Measurements from ENCODE around the gene GPHN. TPM values are rescaled to one million over a fixed set of nuclear protein-coding genes. Genes with fewer than 3 reads are reported as not detected.

Gene GPHN
- total RNA-seq, 1 donor from 2014 or later = 27.0 TPM

- ATAC-seq (no peak), DNase-seq (no peak)
- Histone ChIP-seq H3K9me3 (peaks cover 7% of the 10 kb centered on the region), H3K27me3 (ENCODE audit: low read depth) (no peaks in the 10 kb centered on the region), H3K27ac (no peak overlapping the region), H3K36me3 (peaks cover 10% of the 10 kb centered on the region), H3K4me3 (no peak overlapping the region), H3K4me1 (no peaks in the 10 kb centered on the region)
- intact Hi-C loops (cut with DNase I) = no loop called here
- no peak for TF ChIP-seq CTCF (IDR thresholded peaks at IDR 0.05)
Measured at GRCh38 chr14:66916421-66916820, 408.5 kb downstream of the GPHN start.

- peaks cover 20% of the 10 kb centered on the region for H3K36me3 ChIP-seq
- no peak for TF ChIP-seq CTCF (IDR thresholded peaks at IDR 0.05)
- ATAC-seq (no peak), DNase-seq (no peak)
- no peak overlapping the region for H3K27ac ChIP-seq
- H3K27me3 ChIP-seq (ENCODE audit: low read depth) = no peaks in the 10 kb centered on the region
- intact Hi-C loops (cut with DNase I) = no loop called here
- no peaks in the 10 kb centered on the region for H3K4me1 ChIP-seq
- H3K4me3 ChIP-seq = no peak overlapping the region
- peaks cover 7% of the 10 kb centered on the region for H3K9me3 ChIP-seq
Measured at GRCh38 chr14:66918527-66918926, 410.6 kb downstream of the GPHN start.

- no peak for TF ChIP-seq CTCF (IDR thresholded peaks at IDR 0.05)
- DNase-seq (no peak), ATAC-seq (no peak)
- Histone ChIP-seq H3K27me3 (ENCODE audit: low read depth) (no peaks in the 10 kb centered on the region), H3K27ac (no peak overlapping the region), H3K4me1 (no peaks in the 10 kb centered on the region), H3K4me3 (no peak overlapping the region), H3K9me3 (peaks cover 7% of the 10 kb centered on the region), H3K36me3 (peaks cover 26% of the 10 kb centered on the region)
- intact Hi-C loops (cut with DNase I) = no loop called here
Measured at GRCh38 chr14:66920196-66920595, 412.2 kb downstream of the GPHN start.

- no peak for ATAC-seq
- intact Hi-C loops (cut with DNase I) = no loop called here
- TF ChIP-seq CTCF (IDR thresholded peaks at IDR 0.05) = no peak
Measured at GRCh38 chr14:66923251-66923650, 415.3 kb downstream of the GPHN start.

GRCh38 chr14:66939409-66939808 is 431.5 kb downstream of the GPHN start:
- Histone ChIP-seq H3K27me3 (ENCODE audit: low read depth) (no peaks in the 10 kb centered on the region), H3K4me3 (no peak overlapping the region), H3K36me3 (no peaks in the 10 kb centered on the region), H3K4me1 (no peaks in the 10 kb centered on the region), H3K27ac (no peak overlapping the region), H3K9me3 (peaks cover 33% of the 10 kb centered on the region)
- DNase-seq (no peak), ATAC-seq (no peak)
- intact Hi-C loops (cut with DNase I) = no loop called here
- no peak for TF ChIP-seq CTCF (IDR thresholded peaks at IDR 0.05)

More at GRCh38 chr14:66923251-66923650, 415.3 kb downstream of the GPHN start:
- Histone ChIP-seq H3K4me1 (no peaks in the 10 kb centered on the region), H3K9me3 (peaks cover 7% of the 10 kb centered on the region), H3K27ac (no peak overlapping the region), H3K27me3 (ENCODE audit: low read depth) (no peaks in the 10 kb centered on the region), H3K4me3 (no peak overlapping the region), H3K36me3 (peaks cover 16% of the 10 kb centered on the region)
- DNase-seq = no peak

GRCh38 chr14:66944872-66945271 is 436.9 kb downstream of the GPHN start:
- Histone ChIP-seq H3K36me3 (no peaks in the 10 kb centered on the region), H3K4me3 (no peak overlapping the region), H3K4me1 (no peaks in the 10 kb centered on the region), H3K27me3 (ENCODE audit: low read depth) (no peaks in the 10 kb centered on the region), H3K27ac (no peak overlapping the region), H3K9me3 (peaks cover 77% of the 10 kb centered on the region)
- DNase-seq = no peak
- ATAC-seq = no peak
- intact Hi-C loops (cut with DNase I) = no loop called here
- TF ChIP-seq CTCF (IDR thresholded peaks at IDR 0.05) = no peak

Measured in lower lobe of right lung (tissue), 2 donors.